Right atrium auricular region (tissue), 2 donors: Measurements from ENCODE around the gene CLASP1. TPM values are rescaled to one million over a fixed set of nuclear protein-coding genes. Genes with fewer than 3 reads are reported as not detected.
"Not testable (repeated sequence)": the region's sequence is repeated elsewhere in the genome, so short reads cannot be mapped to it uniquely, and the experiment has no call there.

ENCODE experiments used
- DNase-seq: peaks from one replicate; pipeline ENCODE4 v3.0.0-alpha.2; 2019; ENCODE audit warnings: low spot score
- H3K27ac ChIP-seq, 2 donors: fragments of 200-600 bp; sonication (generic); 1 replicate in 1 of 2; 2 replicates in 1 of 2; pipeline ENCODE4 v1.5.1; 2016 to 2019
- H3K27me3 ChIP-seq, 2 donors: fragments of 200-600 bp; sonication (generic); one replicate each; pipeline versions ENCODE4 v1.5.1 to v1.6.0; 2017 to 2019
- H3K36me3 ChIP-seq: fragments of 200-600 bp; sonication (generic); one replicate; pipeline ENCODE4 v1.5.1; 2016
- H3K4me1 ChIP-seq, 2 donors: fragments of 200-600 bp; sonication (generic); one replicate each; pipeline versions ENCODE4 v1.5.1 to v1.6.0; 2017 to 2019
- H3K4me3 ChIP-seq, 2 donors: fragments of 200-600 bp; sonication (generic); 1 replicate in 1 of 2; 2 replicates in 1 of 2; pipeline ENCODE4 v1.5.1; 2017 to 2019; ENCODE audit warnings: mild to moderate bottlenecking in 1 of 2, moderate library complexity in 1 of 2
- H3K9me3 ChIP-seq, 2 donors: fragments of 200-600 bp; sonication (generic); one replicate each; pipeline ENCODE4 v1.5.1; 2019
- CTCF ChIP-seq, 2 donors: fragments of 200-600 bp; sonication (generic); IDR thresholded peaks; one replicate each; pipeline ENCODE4 v1.5.1; 2019; ENCODE audit warnings: antibody characterized with exemption in 2 of 2
- total RNA-seq, 2 donors: library from RNA; depleted of rRNA; stranded (reverse); fragments of >200 nt; gene quantifications; one replicate each; pipeline ENCODE4 v1.1.0, GENCODE V29; 2016

Gene CLASP1
- total RNA-seq, 2 donors from 2014 or later: 42.4 to 47.8 TPM

GRCh38 chr2:121333834-121334558, 315.3 kb downstream of the CLASP1 start:
- Histone ChIP-seq H3K27me3 (no peaks in the 10 kb centered on the region), H3K36me3 (peaks cover 13% of the 10 kb centered on the region), H3K4me1 (no peaks in the 10 kb centered on the region), H3K4me3 (no peak overlapping the region), H3K27ac (no peak overlapping the region), H3K9me3 (no peaks in the 10 kb centered on the region)
- no peak for DNase-seq
- TF ChIP-seq CTCF (IDR thresholded peaks at IDR 0.05): no peak

GRCh38 chr2:121333231-121333630, 316.0 kb downstream of the CLASP1 start:
- no peaks in the 10 kb centered on the region for H3K27me3 ChIP-seq
- no peak overlapping the region for H3K27ac ChIP-seq
- H3K9me3 ChIP-seq: no peaks in the 10 kb centered on the region
- peaks cover 8% of the 10 kb centered on the region for H3K36me3 ChIP-seq
- no peak for TF ChIP-seq CTCF (IDR thresholded peaks at IDR 0.05)
- H3K4me1 ChIP-seq: no peaks in the 10 kb centered on the region
- no peak for DNase-seq
- H3K4me3 ChIP-seq: no peak overlapping the region

GRCh38 chr2:121331324-121331723, 317.9 kb downstream of the CLASP1 start:
- not testable (repeated sequence) for H3K4me1 ChIP-seq, H3K36me3 ChIP-seq, DNase-seq, H3K27me3 ChIP-seq, H3K9me3 ChIP-seq, H3K27ac ChIP-seq, H3K4me3 ChIP-seq

GRCh38 chr2:121330921-121331320, 318.3 kb downstream of the CLASP1 start:
- Histone ChIP-seq H3K4me1 (no peaks in the 10 kb centered on the region), H3K4me3 (no peak overlapping the region), H3K36me3 (no peaks in the 10 kb centered on the region), H3K9me3 (no peaks in the 10 kb centered on the region), H3K27ac (no peak overlapping the region), H3K27me3 (no peaks in the 10 kb centered on the region)
- no peak for TF ChIP-seq CTCF (IDR thresholded peaks at IDR 0.05)
- DNase-seq: no peak

GRCh38 chr2:121329786-121330185, 319.5 kb downstream of the CLASP1 start:
- H3K27ac ChIP-seq: no peak overlapping the region
- no peaks in the 10 kb centered on the region for H3K4me1 ChIP-seq
- DNase-seq: no peak
- no peaks in the 10 kb centered on the region for H3K27me3 ChIP-seq
- H3K4me3 ChIP-seq: no peak overlapping the region
- no peaks in the 10 kb centered on the region for H3K9me3 ChIP-seq
- no peaks in the 10 kb centered on the region for H3K36me3 ChIP-seq
- TF ChIP-seq CTCF (IDR thresholded peaks at IDR 0.05): no peak

- Histone ChIP-seq H3K4me3 (no peak overlapping the region), H3K4me1 (no peaks in the 10 kb centered on the region), H3K27me3 (no peaks in the 10 kb centered on the region), H3K36me3 (no peaks in the 10 kb centered on the region), H3K9me3 (no peaks in the 10 kb centered on the region), H3K27ac (no peak overlapping the region)
- no peak for TF ChIP-seq CTCF (IDR thresholded peaks at IDR 0.05)
- peak; percentile 23 for DNase-seq
Measured at GRCh38 chr2:121326628-121327027, 322.6 kb downstream of the CLASP1 start.
